Stomach (tissue), 9 donors: ENCODE results near the gene PDLIM4. TPM values are rescaled to one million over a fixed set of nuclear protein-coding genes. Genes with fewer than 3 reads are reported as not detected.

Experiments used
- DNase-seq, 2 donors: peaks; one replicate each; pipeline versions ENCODE4 v3.0.0 to v3.0.0-alpha.2; 2013 to 2019
- H3K27ac ChIP-seq, 5 donors: fragments of 200-600 bp in 4 of 5; sonication (generic) in 4 of 5; one replicate each; pipeline ENCODE4 v1.5.1; 2013 to 2019; ENCODE audit warnings: mild to moderate bottlenecking in 1 of 5, moderate library complexity in 1 of 5
- H3K27me3 ChIP-seq, 3 donors: fragments of 200-600 bp; sonication (generic); one replicate each; pipeline ENCODE4 v1.5.1; 2017 to 2019; ENCODE audit warnings: mixed run types in 1 of 3
- H3K36me3 ChIP-seq, 4 donors: fragments of 200-600 bp; sonication (generic); 1 replicate in 3 of 4; 2 replicates in 1 of 4; pipeline ENCODE4 v1.5.1; 2016 to 2019
- H3K4me1 ChIP-seq, 4 donors: fragments of 200-600 bp; sonication (generic); one replicate each; pipeline ENCODE4 v1.5.1; 2016 to 2019
- H3K4me3 ChIP-seq, 4 donors: fragments of 200-600 bp; sonication (generic) in 3 of 4; one replicate each; pipeline ENCODE4 v1.5.1; 2016 to 2019; ENCODE audit warnings: mild to moderate bottlenecking in 1 of 4
- H3K9me3 ChIP-seq, 4 donors: fragments of 200-600 bp; sonication (generic); one replicate each; pipeline ENCODE4 v1.5.1; 2016 to 2019
- CTCF ChIP-seq, 7 experiments: fragments of 450-650 bp in 4 of 7; fragments of 200-600 bp in 3 of 7; sonication (generic) in 3 of 7; IDR thresholded peaks; one replicate each; pipeline ENCODE4 v1.5.1; 2016 to 2019; ENCODE audit warnings: antibody characterized with exemption in 7 of 7, control low read depth in 2 of 7, mild to moderate bottlenecking in 1 of 7
- EP300 ChIP-seq: sonication (generic); formaldehyde crosslinking; IDR thresholded peaks from one replicate; pipeline ENCODE4 v1.6.1; 2017; ENCODE audit warnings: antibody characterized with exemption
- POLR2A ChIP-seq, 4 donors: fragments of 450-650 bp; IDR thresholded peaks; one replicate each; pipeline ENCODE4 v1.6.1; 2016; ENCODE audit warnings: antibody characterized with exemption in 4 of 4, control low read depth in 2 of 4, mild to moderate bottlenecking in 1 of 4, moderate library complexity in 1 of 4
- POLR2AphosphoS5 ChIP-seq, 3 donors: sonication (generic); formaldehyde crosslinking; IDR thresholded peaks; one replicate each; pipeline ENCODE4 v1.6.1; 2016; ENCODE audit warnings: antibody characterized with exemption in 3 of 3
- WGBS, 5 donors: extraction: QIAGEN DNeasy Blood & Tissue Kit in 3 of 5; methylation state at CpG; one replicate each; pipeline versions ENCODE4 v1.1.5 to v1.1.7; 2013 to 2018; 5-methylcytosine and 5-hydroxymethylcytosine counted together
- intact Hi-C: fragments of 100-400 bp; cut with DNase I; formaldehyde crosslinking; loops from one replicate; pipeline ENCODE4 v1.15.1; 2023; ENCODE audit warnings: low total_unique reads
- polyA plus RNA-seq, 3 donors: library from polyadenylated mRNA; stranded (reverse); fragments of 200-250 nt; gene quantifications; one replicate each; pipeline ENCODE4 v1.2.3, GENCODE V29; 2013
- total RNA-seq, 5 donors: library from RNA; depleted of rRNA; stranded (reverse); fragments of >200 nt; gene quantifications; one replicate each; pipeline versions ENCODE4 v1.1.0 to v1.2.3, GENCODE V29; 2014 to 2016
- donor health status: healthy with polysubstance abuse.
- donor health status: Bipolar disorder and iron deficiency.
- donor health status: healthy.

The PDLIM4 gene
- total and polyA plus RNA-seq, 8 donors, result 11.2 to 52.4 (median 17.0) TPM; not detected in 1

- Histone ChIP-seq H3K36me3 (peaks cover 0 to 16% (median 7%) of the 10 kb centered on the region in 4 donors), H3K27ac (peak overlapping the region in 3 of 5 donors; percentile 86 to 97 (median 95)), H3K4me1 (peaks cover 30 to 88% (median 67%) of the 10 kb centered on the region in 4 donors), H3K27me3 (peaks cover 0 to 2% (median 2%) of the 10 kb centered on the region in 3 donors), H3K9me3 (no peaks in the 10 kb centered on the region), H3K4me3 (no peak overlapping the region)
- DNase-seq, result no peak
- intact Hi-C loops, result no loop called here
- TF ChIP-seq POLR2AphosphoS5 (IDR thresholded peaks at IDR 0.05) (no peak), POLR2A (IDR thresholded peaks at IDR 0.05) (no peak), CTCF (IDR thresholded peaks at IDR 0.05) (no peak), EP300 (no peak)
- 88 to 96% (median 93%) methylated on average over 3 to 7 of the region's 7 CpGs for WGBS, 5 donors
Measured at GRCh38 chr5:132261881-132262845, 4.7 kb downstream of the PDLIM4 start.

- H3K36me3 ChIP-seq, result peaks cover 0 to 24% (median 11%) of the 10 kb centered on the region in 4 donors
- 87 to 100% (median 97%) methylated on average over 2 of the region's 2 CpGs for WGBS, 5 donors
- H3K4me1 ChIP-seq, result peaks cover 30 to 85% (median 60%) of the 10 kb centered on the region in 4 donors
- TF ChIP-seq POLR2A (IDR thresholded peaks at IDR 0.05), result no peak
- TF ChIP-seq EP300, result no peak
- TF ChIP-seq POLR2AphosphoS5 (IDR thresholded peaks at IDR 0.05), result no peak
- no peak for TF ChIP-seq CTCF (IDR thresholded peaks at IDR 0.05)
- no peaks in the 10 kb centered on the region for H3K27me3 ChIP-seq
- no peaks in the 10 kb centered on the region for H3K9me3 ChIP-seq
- DNase-seq, result no peak
- intact Hi-C loops, result no loop called here
- H3K4me3 ChIP-seq, result no peak overlapping the region
- peak overlapping the region in 4 of 5 donors; percentile 80 to 97 (median 90) for H3K27ac ChIP-seq
Measured at GRCh38 chr5:132262882-132263547, 5.5 kb downstream of the PDLIM4 start.

- Histone ChIP-seq H3K4me3 (no peak overlapping the region), H3K4me1 (peaks cover 30 to 84% (median 55%) of the 10 kb centered on the region in 4 donors), H3K27me3 (no peaks in the 10 kb centered on the region), H3K36me3 (peaks cover 0 to 31% (median 12%) of the 10 kb centered on the region in 4 donors), H3K27ac (peak overlapping the region in 4 of 5 donors; percentile 72 to 97 (median 88)), H3K9me3 (no peaks in the 10 kb centered on the region)
- intact Hi-C loops, result no loop called here
- TF ChIP-seq POLR2AphosphoS5 (IDR thresholded peaks at IDR 0.05) (peak in 1 of 3 donors; percentile 64), POLR2A (IDR thresholded peaks at IDR 0.05) (no peak)
- 65 to 74% (median 70%) methylated on average over 6 to 7 of the region's 7 CpGs for WGBS, 5 donors
- no peak for DNase-seq
Measured at GRCh38 chr5:132263548-132264261, 6.2 kb downstream of the PDLIM4 start.

GRCh38 chr5:132264546-132265335 lies 7.2 kb downstream of the PDLIM4 start:
- Histone ChIP-seq H3K27ac (peak overlapping the region in 4 of 5 donors; percentile 72 to 97 (median 88)), H3K9me3 (no peaks in the 10 kb centered on the region), H3K4me3 (no peak overlapping the region), H3K4me1 (peaks cover 30 to 86% (median 53%) of the 10 kb centered on the region in 4 donors), H3K36me3 (peaks cover 0 to 37% (median 12%) of the 10 kb centered on the region in 4 donors), H3K27me3 (no peaks in the 10 kb centered on the region)
- no peak for DNase-seq
- intact Hi-C loops, result no loop called here
- 66 to 73% (median 68%) methylated on average over 4 of the region's 4 CpGs for WGBS, 5 donors
- TF ChIP-seq POLR2AphosphoS5 (IDR thresholded peaks at IDR 0.05), result no peak
- no peak for TF ChIP-seq EP300
- TF ChIP-seq POLR2A (IDR thresholded peaks at IDR 0.05), result no peak
- TF ChIP-seq CTCF (IDR thresholded peaks at IDR 0.05), result no peak
